Placental pericyte (primary cell): ENCODE data around the gene ULBP1. TPM values are rescaled to one million over a fixed set of nuclear protein-coding genes. Genes with fewer than 3 reads are reported as not detected.

ENCODE experiments used
- total RNA-seq: library from RNA; depleted of rRNA; stranded (reverse); fragments of >200 nt; gene quantifications from 2 replicates; pipeline ENCODE4 v1.2.3, GENCODE V29; 2012

The ULBP1 gene, protein sequence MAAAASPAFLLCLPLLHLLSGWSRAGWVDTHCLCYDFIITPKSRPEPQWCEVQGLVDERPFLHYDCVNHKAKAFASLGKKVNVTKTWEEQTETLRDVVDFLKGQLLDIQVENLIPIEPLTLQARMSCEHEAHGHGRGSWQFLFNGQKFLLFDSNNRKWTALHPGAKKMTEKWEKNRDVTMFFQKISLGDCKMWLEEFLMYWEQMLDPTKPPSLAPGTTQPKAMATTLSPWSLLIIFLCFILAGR
- 0.66 and 0.86 TPM in 2 replicates for total RNA-seq

DNA sequence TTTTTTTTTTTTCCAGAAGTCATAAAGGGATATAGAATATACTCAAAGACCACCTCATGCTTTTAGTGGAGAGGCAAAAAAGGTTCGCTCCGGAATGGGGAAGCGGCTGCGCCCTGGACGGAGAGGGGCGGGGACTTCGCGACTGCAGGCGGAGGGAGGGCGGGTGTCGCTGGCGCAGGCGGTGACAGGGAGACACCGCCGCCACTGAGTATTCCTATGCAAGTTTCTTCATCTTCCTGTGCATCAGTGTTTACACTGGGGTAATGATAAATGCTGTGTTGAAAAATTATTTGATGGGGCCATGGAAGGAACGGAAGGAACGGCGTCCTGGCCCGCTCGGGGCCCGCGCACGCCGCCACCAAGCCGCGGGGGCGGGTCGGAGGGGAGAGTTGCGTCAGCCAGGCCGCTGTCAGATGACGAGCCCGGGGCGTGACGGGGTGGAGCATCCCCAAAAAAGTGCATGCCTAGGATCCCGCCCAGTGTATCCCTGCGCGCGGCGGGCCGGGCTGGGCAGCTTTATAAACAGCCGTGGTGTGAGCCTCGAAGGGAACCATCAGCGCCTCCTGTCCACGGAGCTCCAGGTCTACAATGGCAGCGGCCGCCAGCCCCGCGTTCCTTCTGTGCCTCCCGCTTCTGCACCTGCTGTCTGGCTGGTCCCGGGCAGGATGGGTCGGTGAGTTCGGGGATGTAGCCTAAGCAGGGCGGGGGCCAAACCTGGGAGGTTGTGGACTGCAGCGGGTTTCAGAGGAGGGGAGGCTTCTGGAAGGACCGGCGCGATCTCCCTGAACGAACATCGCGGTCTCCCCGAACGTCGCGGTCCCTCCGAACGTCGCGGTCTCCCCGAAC is at the start of gene ULBP1:
TSS of gene ULBP1 (plus strand) at position 482 of the 846 bp plus-strand sequence. CDS start at position 589, 107 bp downstream.

DNA sequence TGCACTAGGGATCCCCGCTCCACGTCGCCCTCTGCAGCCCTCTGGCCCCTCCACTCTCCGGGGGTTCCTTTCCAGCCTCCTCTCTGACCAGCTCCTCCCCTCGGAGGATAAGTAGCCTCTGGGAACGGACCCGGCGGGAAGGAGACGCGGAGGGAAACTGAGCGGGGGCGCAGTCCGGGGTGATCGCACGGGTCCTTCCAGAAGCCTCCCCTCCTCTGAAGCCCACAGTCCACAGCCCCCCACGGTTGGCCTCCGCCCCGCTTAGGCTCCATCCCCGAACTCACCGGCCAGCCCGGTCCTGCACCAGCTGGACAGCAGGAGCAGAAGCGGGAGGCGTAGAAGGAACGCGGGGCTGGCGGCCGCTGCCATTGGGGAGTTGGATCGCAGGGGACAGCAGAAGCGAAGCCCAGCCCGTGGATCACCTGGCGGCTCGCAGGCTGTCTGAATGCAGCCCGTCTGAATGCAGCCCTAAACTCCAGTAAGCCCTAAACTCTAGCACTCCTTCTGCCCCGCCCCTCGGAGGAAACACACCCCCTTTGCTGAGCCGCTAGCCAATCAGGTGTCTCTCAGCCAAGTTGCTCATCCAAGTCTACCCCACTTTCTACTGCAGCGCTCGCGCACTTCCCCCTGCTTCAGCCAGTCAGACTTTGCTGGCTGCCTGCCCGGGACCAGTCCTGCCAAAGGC is 41.0 kb upstream of the ULBP1 start, which contains the start of gene RAET1G:
TSS of gene RAET1G (minus strand) at position 480 of the 685 bp plus-strand sequence. CDS start at position 369, 111 bp downstream.

DNA sequence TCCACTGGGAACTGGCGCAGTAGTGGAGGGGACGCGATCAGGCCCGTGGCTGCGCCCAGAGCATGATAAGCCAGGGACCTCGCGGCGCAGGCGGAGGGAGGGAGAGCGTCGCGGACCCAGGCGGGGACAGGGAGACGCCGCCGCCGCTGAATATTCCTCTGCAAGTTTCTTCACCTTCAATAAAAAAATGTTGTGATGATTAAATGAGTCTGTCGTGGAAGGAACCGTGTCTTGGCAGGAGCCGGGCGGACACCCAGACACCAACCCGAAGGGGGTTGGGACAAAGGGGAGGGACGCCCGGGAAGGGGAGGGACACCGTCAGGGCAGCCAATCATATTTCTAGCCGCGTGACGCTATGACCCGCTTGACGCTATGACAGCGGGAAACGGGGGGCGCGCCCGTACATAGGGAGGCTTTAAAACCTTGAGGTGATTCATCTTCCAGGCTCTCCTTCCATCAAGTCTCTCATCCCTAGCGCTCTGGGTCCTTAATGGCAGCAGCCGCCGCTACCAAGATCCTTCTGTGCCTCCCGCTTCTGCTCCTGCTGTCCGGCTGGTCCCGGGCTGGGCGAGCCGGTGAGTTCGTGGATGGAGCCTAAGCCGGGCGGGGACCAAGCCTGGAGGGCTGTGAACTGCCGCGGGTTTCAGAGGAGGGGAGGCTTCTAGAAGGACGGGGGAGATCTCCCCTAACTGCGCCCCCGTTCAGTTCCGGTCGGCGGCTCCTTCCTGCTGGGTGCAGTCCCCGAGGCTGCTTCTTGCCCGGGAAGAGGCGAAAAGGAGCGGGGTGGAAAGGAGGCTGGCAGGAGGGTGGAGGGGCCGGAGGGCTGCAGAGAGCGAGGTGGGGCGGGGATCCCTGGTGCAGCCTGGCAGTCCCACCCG is 21.9 kb upstream of the ULBP1 start, which contains the start of gene ULBP2:
TSS of gene ULBP2 (plus strand) at position 432 of the 878 bp plus-strand sequence. CDS start at position 491, 59 bp downstream.

Other genes starting within 250 kb of the ULBP1 start
- gene LATS1, start 245.8 kb upstream of the ULBP1 start, total RNA-seq: 17.1 and 24.3 TPM in 2 replicates
- 16.4 and 53.0 TPM in 2 replicates for gene NUP43, start 217.4 kb upstream of the ULBP1 start, total RNA-seq
- gene PCMT1, start 214.2 kb upstream of the ULBP1 start, total RNA-seq: 108 and 145 TPM in 2 replicates
- gene LRP11, start 99.6 kb upstream of the ULBP1 start, total RNA-seq: 49.9 and 135 TPM in 2 replicates
- gene RAET1E, start 65.8 kb upstream of the ULBP1 start, total RNA-seq: 1.1 TPM in 1 of 2 replicates, not detected in the other
- gene RAET1G, start 40.8 kb upstream of the ULBP1 start, total RNA-seq: 1.3 and 1.6 TPM in 2 replicates
- 9.2 and 11.5 TPM in 2 replicates for gene ULBP2, start 21.9 kb upstream of the ULBP1 start, total RNA-seq
- gene RAET1L, start 61.6 kb downstream of the ULBP1 start, total RNA-seq: not detected in 2 replicates
- 7.0 and 20.3 TPM in 2 replicates for gene ULBP3, start 105.2 kb downstream of the ULBP1 start, total RNA-seq
- gene PPP1R14C, start 179.1 kb downstream of the ULBP1 start, total RNA-seq: not detected in 2 replicates